Measurements from ENCODE around the gene TTC21A. TPM values are rescaled to one million over a fixed set of nuclear protein-coding genes. Genes with fewer than 3 reads are reported as not detected.

TTC21A gene
- total RNA-seq, 1 donor from 2014 or later: 9.8 TPM

DNA sequence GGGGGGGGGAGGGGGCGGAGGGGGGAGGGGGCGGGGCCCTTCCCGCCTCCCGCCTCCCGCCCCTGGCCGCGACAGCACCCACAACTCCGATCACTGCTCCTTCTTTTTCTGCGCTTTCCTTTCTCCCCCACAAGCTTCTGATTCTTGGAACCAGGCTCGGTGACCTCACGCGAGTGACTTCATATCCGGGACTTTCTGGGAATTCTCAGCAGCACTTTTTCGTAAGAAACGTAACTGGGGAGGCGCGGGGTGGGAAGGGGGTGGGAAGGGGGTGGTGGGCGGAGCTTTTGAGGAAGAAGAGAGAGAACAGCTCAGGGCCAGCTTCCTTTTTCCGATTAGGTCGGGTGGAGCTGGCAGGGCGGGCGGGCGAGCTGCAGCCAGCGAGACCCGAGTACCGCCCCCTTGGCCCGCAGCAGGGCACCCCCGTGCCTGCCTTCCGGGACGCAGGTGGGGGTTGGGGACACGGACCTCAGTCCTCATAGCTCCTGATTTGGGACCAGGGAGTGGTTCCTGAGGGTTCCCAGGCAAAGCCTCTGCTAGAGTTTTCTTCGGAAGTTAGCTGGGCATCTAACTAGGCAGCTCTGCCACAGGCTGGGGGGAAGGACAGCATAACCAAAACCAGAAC lies 70.3 kb downstream of the TTC21A start:
- TF ChIP-seq CTCF (conservative IDR thresholded peaks at IDR 0.05): no peak
- peaks cover 42% of the 10 kb centered on the region for H3K4me1 Mint-ChIP-seq (ENCODE audit: unreplicated experiment)
- H3K27me3 Mint-ChIP-seq: peaks cover 2% of the 10 kb centered on the region
- DNase-seq (ENCODE audit: extremely low spot score, unreplicated experiment): no peak
- H3K36me3 Mint-ChIP-seq: no peaks in the 10 kb centered on the region
- H3K27ac Mint-ChIP-seq: peak overlapping the region; percentile 88
- no peaks in the 10 kb centered on the region for H3K9me3 Mint-ChIP-seq
- H3K4me3 Mint-ChIP-seq: peak overlapping the region; percentile 89

DNA sequence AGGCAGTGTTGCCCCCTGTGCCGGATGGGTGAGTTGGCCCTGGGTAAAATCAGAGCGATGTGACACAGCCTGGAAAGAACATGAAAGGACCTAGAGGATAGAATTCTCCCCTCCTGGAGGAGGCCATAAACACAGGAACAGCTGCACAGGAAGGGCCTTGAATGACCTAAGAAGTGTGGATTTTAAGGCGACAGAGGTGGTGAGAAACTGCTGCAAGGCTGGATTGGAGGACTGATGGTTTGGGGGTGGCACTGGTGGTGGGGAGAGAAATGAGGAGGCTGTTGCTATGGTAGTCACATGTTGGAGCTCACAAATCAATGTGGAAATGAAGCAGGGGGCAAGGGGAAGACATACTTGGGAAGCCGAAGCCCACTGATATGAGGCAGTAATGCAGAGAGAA lies 71.1 kb downstream of the TTC21A start:
- H3K27me3 Mint-ChIP-seq: peaks cover 2% of the 10 kb centered on the region
- no peak for TF ChIP-seq CTCF (conservative IDR thresholded peaks at IDR 0.05)
- no peaks in the 10 kb centered on the region for H3K36me3 Mint-ChIP-seq
- no peaks in the 10 kb centered on the region for H3K9me3 Mint-ChIP-seq
- peak overlapping the region; percentile 24 for H3K27ac Mint-ChIP-seq
- DNase-seq (ENCODE audit: extremely low spot score, unreplicated experiment): no peak
- H3K4me1 Mint-ChIP-seq (ENCODE audit: unreplicated experiment): peaks cover 46% of the 10 kb centered on the region
- H3K4me3 Mint-ChIP-seq: peak overlapping the region; percentile 83

- no peaks in the 10 kb centered on the region for H3K9me3 Mint-ChIP-seq
- H3K36me3 Mint-ChIP-seq: no peaks in the 10 kb centered on the region
- H3K4me1 Mint-ChIP-seq (ENCODE audit: unreplicated experiment): peaks cover 46% of the 10 kb centered on the region
- no peak for TF ChIP-seq CTCF (conservative IDR thresholded peaks at IDR 0.05)
- no peak for DNase-seq (ENCODE audit: extremely low spot score, unreplicated experiment)
- peak overlapping the region; percentile 92 for H3K27ac Mint-ChIP-seq
- H3K27me3 Mint-ChIP-seq: peaks cover 2% of the 10 kb centered on the region
- peak overlapping the region; percentile 94 for H3K4me3 Mint-ChIP-seq
Observed at GRCh38 chr3:39180183-39180545, 72.7 kb downstream of the TTC21A start.

GRCh38 chr3:39180546-39181346 lies 73.3 kb downstream of the TTC21A start:
- TF ChIP-seq CTCF (conservative IDR thresholded peaks at IDR 0.05): peak; percentile 38
- peak; percentile 93 for DNase-seq (ENCODE audit: extremely low spot score, unreplicated experiment)
- H3K9me3 Mint-ChIP-seq: no peaks in the 10 kb centered on the region
- peak overlapping the region; percentile 92 for H3K27ac Mint-ChIP-seq
- peaks cover 44% of the 10 kb centered on the region for H3K4me1 Mint-ChIP-seq (ENCODE audit: unreplicated experiment)
- H3K36me3 Mint-ChIP-seq: no peaks in the 10 kb centered on the region
- peaks cover 2% of the 10 kb centered on the region for H3K27me3 Mint-ChIP-seq
- H3K4me3 Mint-ChIP-seq: peak overlapping the region; percentile 94

GRCh38 chr3:39181408-39182335 lies 74.2 kb downstream of the TTC21A start:
- DNase-seq (ENCODE audit: extremely low spot score, unreplicated experiment): no peak
- Mint-ChIP-seq H3K4me1 (ENCODE audit: unreplicated experiment) (peaks cover 39% of the 10 kb centered on the region), H3K36me3 (no peaks in the 10 kb centered on the region), H3K4me3 (peak overlapping the region; percentile 79), H3K27ac (peak overlapping the region; percentile 50), H3K9me3 (no peaks in the 10 kb centered on the region), H3K27me3 (peaks cover 2% of the 10 kb centered on the region)
- no peak for TF ChIP-seq CTCF (conservative IDR thresholded peaks at IDR 0.05)
